HCT116 (cell line): ENCODE data around the gene PLXDC1. TPM values are rescaled to one million over a fixed set of nuclear protein-coding genes. Genes with fewer than 3 reads are reported as not detected.

Source experiments
- ATAC-seq: fragments of 200-7000 bp; cut with Tn5 transposase; 2 replicates; pipeline ENCODE4 v1.9.1; 2020; ENCODE audit warnings: mild to moderate bottlenecking, moderate library complexity
- BruUV-seq: library from RNA; stranded (reverse); fragments of 400-500 nt; replicated peaks from 2 replicates; lab custom pipeline; 2021; lab: Mats Ljungman, UMichigan
- CTCF ChIA-PET: fragments of 300-600 bp; sonication (Branson Sonifier 250); formaldehyde crosslinking; loops from one replicate; lab custom pipeline; 2021; ENCODE audit warnings: antibody characterized with exemption; lab: Charles Lee
- POLR2A ChIA-PET: fragments of 300-600, 350-600 bp; sonication (Branson Sonifier 250); formaldehyde crosslinking; loops from one replicate; lab custom pipeline; 2021; ENCODE audit warnings: antibody characterized with exemption; lab: Charles Lee
- RAD21 ChIA-PET, 2 experiments: fragments of 300-600 bp; sonication (Branson Sonifier 250); formaldehyde crosslinking; loops; one replicate each; lab custom pipeline; 2023; ENCODE audit warnings: low total read pairs in 2 of 2; ENCODE audit not compliant: uncharacterized antibody in 2 of 2, unreplicated experiment in 2 of 2, low non-redundant PET in 1 of 2; lab: Charles Lee
- DNase-seq: peaks from one replicate; pipeline ENCODE4 v3.0.0-alpha.2; 2010; ENCODE audit warnings: low read depth, low spot score
- H2AFZ ChIP-seq: fragments of 200-600 bp; shearing (Covaris generic), sonication (generic); 2 replicates; pipeline ENCODE4 v1.6.1; 2017; ENCODE audit warnings: low read depth, mixed run types, mixed read lengths, antibody characterized with exemption, low read length; ENCODE audit not compliant: poor library complexity, severe bottlenecking
- H3K27ac ChIP-seq: 2 replicates; pipeline ENCODE4 v1.5.1; 2012; ENCODE audit warnings: low read depth, low read length
- H3K27me3 ChIP-seq: fragments of 200-600 bp; sonication (generic); 2 replicates; pipeline ENCODE4 v1.6.1; 2016; ENCODE audit warnings: mixed run types, low read length, mixed read lengths; ENCODE audit not compliant: insufficient read depth
- H3K36me3 ChIP-seq, 2 experiments: fragments of 200-500 bp in 1 of 2; fragments of 200-600 bp in 1 of 2; sonication (Bioruptor generic) in 1 of 2; sonication (generic) in 1 of 2; 2 replicates each; pipeline versions ENCODE4 v1.5.1 to v1.6.1; 2014 to 2016; ENCODE audit warnings: low read length in 2 of 2, inconsistent platforms in 1 of 2, mixed read lengths in 1 of 2, mixed run types in 1 of 2; ENCODE audit not compliant: insufficient read depth in 2 of 2, control insufficient read depth in 1 of 2
- H3K4me1 ChIP-seq, 2 experiments: fragments of 200-600 bp in 1 of 2; sonication (generic) in 1 of 2; 2 replicates each; pipeline versions ENCODE4 v1.5.1 to v1.6.1; 2012 to 2017; ENCODE audit warnings: low read length in 2 of 2, inconsistent platforms in 1 of 2, mild to moderate bottlenecking in 1 of 2, mixed read lengths in 1 of 2, mixed run types in 1 of 2, moderate library complexity in 1 of 2; ENCODE audit not compliant: insufficient read depth in 2 of 2, control insufficient read depth in 1 of 2
- H3K4me2 ChIP-seq: fragments of 200-600 bp; sonication (generic); 2 replicates; pipeline ENCODE4 v1.6.1; 2017; ENCODE audit warnings: mixed run types, low read length, mixed read lengths
- H3K4me3 ChIP-seq, 2 experiments: fragments of 200-600 bp in 1 of 2; sonication (generic) in 1 of 2; replicated peaks in 1 of 2; 2 replicates each; pipeline ENCODE4 v1.5.1; 2011 to 2016; ENCODE audit warnings: low read length in 2 of 2, control low read depth in 1 of 2, low read depth in 1 of 2, mild to moderate bottlenecking in 1 of 2, mixed read lengths in 1 of 2, mixed run types in 1 of 2
- H3K79me2 ChIP-seq: fragments of 200-600 bp; sonication (generic); 2 replicates; pipeline ENCODE4 v1.6.1; 2017; ENCODE audit warnings: mild to moderate bottlenecking, mixed run types, low read length, moderate library complexity, mixed read lengths; ENCODE audit not compliant: insufficient read depth
- H3K9ac ChIP-seq: fragments of 200-600 bp; sonication (generic); 2 replicates; pipeline ENCODE4 v1.6.1; 2016; ENCODE audit warnings: low read length, mixed read lengths
- H3K9me2 ChIP-seq: fragments of 200-600 bp; sonication (generic), shearing (Covaris generic); 2 replicates; pipeline ENCODE4 v1.6.1; 2017; ENCODE audit warnings: mixed run types, mild to moderate bottlenecking, moderate library complexity; ENCODE audit not compliant: insufficient read depth
- H3K9me3 ChIP-seq, 2 experiments: fragments of 200-500 bp in 1 of 2; fragments of 200-600 bp in 1 of 2; sonication (Bioruptor generic) in 1 of 2; sonication (generic) in 1 of 2; 2 replicates each; pipeline ENCODE4 v1.6.1; 2014 to 2017; ENCODE audit warnings: low read length in 2 of 2, mixed read lengths in 2 of 2, inconsistent platforms in 1 of 2, low read depth in 1 of 2, mild to moderate bottlenecking in 1 of 2, mixed run types in 1 of 2, moderate library complexity in 1 of 2; ENCODE audit not compliant: control insufficient read depth in 1 of 2, insufficient read depth in 1 of 2
- H4K20me1 ChIP-seq: fragments of 200-600 bp; sonication (generic), shearing (Covaris generic); 2 replicates; pipeline ENCODE4 v1.6.1; 2017; ENCODE audit warnings: mixed run types, mild to moderate bottlenecking, moderate library complexity; ENCODE audit not compliant: insufficient read depth
- ATF3 ChIP-seq: IDR thresholded peaks from 2 replicates; pipeline ENCODE4 v1.6.1; 2012
- CTCF ChIP-seq, 3 experiments: fragments of 200-600 bp in 1 of 3; sonication (generic) in 1 of 3; IDR thresholded peaks in 2 of 3; conservative IDR thresholded peaks in 1 of 3; 2 replicates each; pipeline ENCODE4 v1.5.1; 2012 to 2017; ENCODE audit warnings: low read depth in 2 of 3, low read length in 2 of 3, antibody characterized with exemption in 1 of 3, borderline replicate concordance in 1 of 3, control low read depth in 1 of 3, mild to moderate bottlenecking in 1 of 3, mixed read lengths in 1 of 3, mixed run types in 1 of 3, moderate library complexity in 1 of 3; ENCODE audit not compliant: insufficient read depth in 1 of 3
- EGR1 ChIP-seq: IDR thresholded peaks from 2 replicates; pipeline ENCODE4 v1.6.1; 2012; ENCODE audit warnings: low read depth
- ELF1 ChIP-seq: IDR thresholded peaks from 2 replicates; pipeline ENCODE4 v1.6.1; 2012; ENCODE audit warnings: low read depth, borderline replicate concordance
- FOSL1 ChIP-seq: IDR thresholded peaks from 2 replicates; pipeline ENCODE4 v1.6.1; 2012; ENCODE audit warnings: low read depth
- JUND ChIP-seq: IDR thresholded peaks from 2 replicates; pipeline ENCODE4 v1.6.1; 2012
- RAD21 ChIP-seq: IDR thresholded peaks from 2 replicates; pipeline ENCODE4 v1.6.1; 2012; ENCODE audit warnings: low read depth, mild to moderate bottlenecking
- SIN3A ChIP-seq: IDR thresholded peaks from 2 replicates; pipeline ENCODE4 v1.6.1; 2012; ENCODE audit warnings: low read depth
- SP1 ChIP-seq: IDR thresholded peaks from 2 replicates; pipeline ENCODE4 v1.6.1; 2012; ENCODE audit warnings: low read depth
- TCF7L2 ChIP-seq: IDR thresholded peaks from 2 replicates; pipeline ENCODE4 v1.7.0; 2011; ENCODE audit warnings: borderline replicate concordance, inconsistent platforms; ENCODE audit not compliant: insufficient read depth, insufficient read length; ENCODE audit errors: extremely low read depth
- YY1 ChIP-seq: IDR thresholded peaks from 2 replicates; pipeline ENCODE4 v1.6.1; 2011; ENCODE audit warnings: low read length, low read depth, moderate library complexity, mild to moderate bottlenecking; ENCODE audit not compliant: insufficient replicate concordance; ENCODE audit errors: extremely low read depth
- ZBTB33 ChIP-seq: IDR thresholded peaks from 2 replicates; pipeline ENCODE4 v1.6.1; 2011; ENCODE audit warnings: mild to moderate bottlenecking, low read length, moderate library complexity; ENCODE audit not compliant: insufficient replicate concordance; ENCODE audit errors: extremely low read depth
- ZFX ChIP-seq: fragments of 450-650 bp; IDR thresholded peaks from 2 replicates; pipeline ENCODE4 v1.6.1; 2017
- ZNF274 ChIP-seq: fragments of 200-500 bp; sonication (Bioruptor generic); IDR thresholded peaks from 2 replicates; pipeline ENCODE4 v1.6.1; 2014; ENCODE audit warnings: mild to moderate bottlenecking, low read depth, low read length, inconsistent platforms
- intact Hi-C: fragments of 100-400 bp; cut with micrococcal nuclease; formaldehyde crosslinking; loops from 2 replicates; pipeline ENCODE4 v1.10.0; 2022
- total RNA-seq: library from RNA; stranded (reverse); gene quantifications from one replicate; pipeline ENCODE4 v1.2.1, GENCODE V29; 2021; ENCODE audit not compliant: unreplicated experiment
- TF ChIP-seq, protein P1 (sequence below): IDR thresholded peaks from 2 replicates; pipeline ENCODE4 v1.6.1; 2012

PLXDC1 gene
- total RNA-seq, 1 experiment from 2014 or later = 1.8 TPM

GRCh38 chr17:39082482-39082881 is 69.0 kb downstream of the PLXDC1 start:
- H2AFZ ChIP-seq = no peak overlapping the region
- no peaks in the 10 kb centered on the region for H3K9me2 ChIP-seq
- ATAC-seq = no peak
- H4K20me1 ChIP-seq = no peaks in the 10 kb centered on the region
- no TSS peak for BruUV-seq
- H3K36me3 ChIP-seq = no peaks in the 10 kb centered on the region
- H3K4me3 ChIP-seq = no peak overlapping the region
- H3K9ac ChIP-seq = no peak overlapping the region
- no peaks in the 10 kb centered on the region for H3K4me1 ChIP-seq
- no peak overlapping the region for H3K4me2 ChIP-seq
- intact Hi-C loops = no loop called here
- ChIA-PET CTCF (no interaction called here), POLR2A (no interaction called here)
- H3K9me3 ChIP-seq = no peaks in the 10 kb centered on the region
- TF ChIP-seq ZFX (no peak), FOSL1 (no peak), SIN3A (no peak)
- TF ChIP-seq, all 23 proteins: peak for 0
- H3K27me3 ChIP-seq = no peaks in the 10 kb centered on the region
- RAD21 ChIA-PET = no interaction called here
- DNase-seq = no peak
- no peaks in the 10 kb centered on the region for H3K79me2 ChIP-seq
- H3K27ac ChIP-seq = no peak overlapping the region

DNA sequence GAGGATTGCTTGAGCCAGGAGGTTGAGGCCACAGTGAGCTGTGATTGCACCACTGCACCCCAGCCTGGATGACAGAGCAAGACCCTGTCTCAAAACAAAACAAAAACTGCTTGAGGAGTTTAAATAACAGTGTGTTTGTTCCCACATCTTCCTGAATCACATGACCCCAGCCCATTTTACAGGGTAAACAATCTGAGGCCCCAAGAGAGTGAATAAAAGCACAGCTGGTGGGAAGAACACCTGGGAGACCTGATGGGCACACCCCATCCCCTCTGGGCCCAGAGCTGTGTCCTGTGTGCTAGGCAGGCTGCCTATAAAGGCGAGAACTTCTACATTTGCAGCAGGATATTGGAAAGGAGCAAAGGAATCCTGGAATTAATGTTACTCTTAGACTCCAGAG is 69.6 kb downstream of the PLXDC1 start:
- no peaks in the 10 kb centered on the region for H3K4me1 ChIP-seq
- H4K20me1 ChIP-seq = no peaks in the 10 kb centered on the region
- RAD21 ChIA-PET = no interaction called here
- H3K4me2 ChIP-seq = no peak overlapping the region
- H3K4me3 ChIP-seq = no peak overlapping the region
- no peak for ATAC-seq
- H3K9me2 ChIP-seq = no peaks in the 10 kb centered on the region
- H2AFZ ChIP-seq = no peak overlapping the region
- no peaks in the 10 kb centered on the region for H3K27me3 ChIP-seq
- H3K27ac ChIP-seq = no peak overlapping the region
- DNase-seq = no peak
- CTCF ChIA-PET = no interaction called here
- H3K9me3 ChIP-seq = no peaks in the 10 kb centered on the region
- POLR2A ChIA-PET = no interaction called here
- no TSS peak for BruUV-seq
- H3K9ac ChIP-seq = no peak overlapping the region
- intact Hi-C loops = no loop called here
- H3K79me2 ChIP-seq = no peaks in the 10 kb centered on the region
- H3K36me3 ChIP-seq = no peaks in the 10 kb centered on the region
- no peak for TF ChIP-seq ZNF274
- TF ChIP-seq ZFX = no peak
- TF ChIP-seq CTCF (IDR thresholded peaks at IDR 0.05 in 2 of 3, conservative IDR thresholded peaks at IDR 0.05 in 1 of 3; ENCODE audit: borderline replicate concordance in 1 of 3, insufficient read depth in 1 of 3, low read depth in 2 of 3, low read length in 2 of 3) = no peak
- TF ChIP-seq, protein P1, sequence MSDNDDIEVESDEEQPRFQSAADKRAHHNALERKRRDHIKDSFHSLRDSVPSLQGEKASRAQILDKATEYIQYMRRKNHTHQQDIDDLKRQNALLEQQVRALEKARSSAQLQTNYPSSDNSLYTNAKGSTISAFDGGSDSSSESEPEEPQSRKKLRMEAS = no peak
- TF ChIP-seq RAD21 = no peak
- TF ChIP-seq SIN3A = no peak
- no peak for TF ChIP-seq TCF7L2
- no peak for TF ChIP-seq EGR1
- TF ChIP-seq YY1 = no peak
- no peak for TF ChIP-seq SP1
- TF ChIP-seq JUND = no peak
- TF ChIP-seq FOSL1 = no peak
- no peak for TF ChIP-seq ATF3
- no peak for TF ChIP-seq ZBTB33
- TF ChIP-seq ELF1 = no peak
